Chondrocyte (in vitro differentiated cells): ENCODE results near the gene ADAMTS14. TPM values are rescaled to one million over a fixed set of nuclear protein-coding genes. Genes with fewer than 3 reads are reported as not detected.

Experiments used
- DNase-seq: peaks from one replicate; pipeline ENCODE4 v3.0.0; 2021; ENCODE audit warnings: mixed read lengths, low spot score
- H3K27ac Mint-ChIP-seq: one replicate; pipeline ENCODE4 v1.8.0; 2021; ENCODE audit warnings: mild to moderate bottlenecking, moderate library complexity, mixed read lengths; ENCODE audit not compliant: unreplicated experiment
- H3K27me3 Mint-ChIP-seq: 2 replicates; pipeline ENCODE4 v1.8.0; 2021; ENCODE audit warnings: low read depth, mixed read lengths
- H3K36me3 Mint-ChIP-seq: 2 replicates; pipeline ENCODE4 v1.8.0; 2021; ENCODE audit warnings: low read depth, mixed read lengths
- H3K4me1 Mint-ChIP-seq: 2 replicates; pipeline ENCODE4 v1.8.0; 2021; ENCODE audit warnings: low read depth, mild to moderate bottlenecking, mixed read lengths
- H3K4me3 Mint-ChIP-seq: one replicate; pipeline ENCODE4 v1.8.0; 2021; ENCODE audit warnings: mild to moderate bottlenecking, moderate library complexity, mixed read lengths; ENCODE audit not compliant: unreplicated experiment
- H3K9me3 Mint-ChIP-seq: 2 replicates; pipeline ENCODE4 v1.8.0; 2021; ENCODE audit warnings: low read depth, mixed read lengths
- total RNA-seq: library from RNA; stranded (reverse); gene quantifications from 3 replicates; pipeline ENCODE4 v1.2.1, GENCODE V29; 2021
- TF ChIP-seq, protein P1 (sequence below): fragments of 200-600 bp; sonication (generic); IDR thresholded peaks from 2 replicates; pipeline ENCODE4 v1.5.0; 2021; ENCODE audit warnings: antibody characterized with exemption, mild to moderate bottlenecking, moderate library complexity

The ADAMTS14 gene
- total RNA-seq, 1 donor from 2014 or later, result 7.7 TPM

DNA sequence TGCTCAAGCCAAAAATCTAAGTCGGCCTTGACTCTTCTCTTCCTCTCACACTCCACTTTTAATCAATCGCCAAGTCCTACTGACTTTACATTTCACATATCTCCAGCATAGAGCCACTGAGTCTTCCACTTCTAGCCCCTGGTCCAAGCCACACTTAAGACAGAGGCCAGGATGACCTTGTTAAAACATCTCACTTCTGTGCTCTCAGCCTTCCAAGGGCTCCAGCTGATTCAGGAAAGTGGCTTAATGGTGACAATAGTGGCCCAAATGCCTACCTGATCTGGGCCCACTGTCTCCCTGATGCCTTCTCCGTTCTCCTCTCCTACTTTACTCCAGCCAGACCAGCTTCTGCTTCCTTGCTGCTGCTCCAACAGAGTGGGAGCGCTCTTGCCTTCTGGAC, 108.5 kb downstream of the ADAMTS14 start:
- Mint-ChIP-seq H3K27ac (no peak overlapping the region), H3K36me3 (no peaks in the 10 kb centered on the region), H3K4me3 (no peak overlapping the region), H3K4me1 (no peaks in the 10 kb centered on the region), H3K9me3 (no peaks in the 10 kb centered on the region), H3K27me3 (no peaks in the 10 kb centered on the region)
- TF ChIP-seq, protein P1, sequence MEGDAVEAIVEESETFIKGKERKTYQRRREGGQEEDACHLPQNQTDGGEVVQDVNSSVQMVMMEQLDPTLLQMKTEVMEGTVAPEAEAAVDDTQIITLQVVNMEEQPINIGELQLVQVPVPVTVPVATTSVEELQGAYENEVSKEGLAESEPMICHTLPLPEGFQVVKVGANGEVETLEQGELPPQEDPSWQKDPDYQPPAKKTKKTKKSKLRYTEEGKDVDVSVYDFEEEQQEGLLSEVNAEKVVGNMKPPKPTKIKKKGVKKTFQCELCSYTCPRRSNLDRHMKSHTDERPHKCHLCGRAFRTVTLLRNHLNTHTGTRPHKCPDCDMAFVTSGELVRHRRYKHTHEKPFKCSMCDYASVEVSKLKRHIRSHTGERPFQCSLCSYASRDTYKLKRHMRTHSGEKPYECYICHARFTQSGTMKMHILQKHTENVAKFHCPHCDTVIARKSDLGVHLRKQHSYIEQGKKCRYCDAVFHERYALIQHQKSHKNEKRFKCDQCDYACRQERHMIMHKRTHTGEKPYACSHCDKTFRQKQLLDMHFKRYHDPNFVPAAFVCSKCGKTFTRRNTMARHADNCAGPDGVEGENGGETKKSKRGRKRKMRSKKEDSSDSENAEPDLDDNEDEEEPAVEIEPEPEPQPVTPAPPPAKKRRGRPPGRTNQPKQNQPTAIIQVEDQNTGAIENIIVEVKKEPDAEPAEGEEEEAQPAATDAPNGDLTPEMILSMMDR, result no peak
- no peak for DNase-seq

DNA sequence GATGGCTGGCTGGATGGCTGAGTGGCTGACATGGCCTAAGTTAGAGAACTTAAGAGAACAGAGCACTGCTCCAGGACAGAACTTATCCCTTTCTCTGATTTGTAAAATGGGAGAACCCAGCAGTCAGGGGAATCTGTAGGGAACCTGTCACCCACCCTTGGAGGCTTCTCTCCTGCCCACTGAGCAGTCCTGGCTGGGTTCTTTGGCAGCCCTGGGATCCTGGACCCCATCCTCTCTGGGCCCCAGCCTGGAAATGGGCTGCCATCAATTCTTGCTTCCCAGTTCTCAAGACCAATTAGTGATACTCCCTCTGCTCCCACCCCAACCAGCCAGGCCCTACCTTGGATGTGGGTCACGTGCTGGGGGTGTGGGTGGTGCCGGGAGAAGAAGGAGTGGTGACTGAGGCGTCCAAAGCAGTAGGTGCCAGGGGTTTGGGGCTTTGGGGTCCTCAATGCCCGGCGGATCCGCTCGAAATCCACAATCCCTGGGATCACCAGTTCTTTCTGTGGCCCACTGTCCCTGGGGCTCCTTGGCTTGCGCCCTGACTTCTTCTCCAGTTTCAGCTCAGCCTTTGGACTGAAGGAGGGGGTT, 109.2 kb downstream of the ADAMTS14 start:
- DNase-seq, result no peak
- no peaks in the 10 kb centered on the region for H3K36me3 Mint-ChIP-seq
- TF ChIP-seq, protein P1, result no peak
- no peaks in the 10 kb centered on the region for H3K4me1 Mint-ChIP-seq
- no peak overlapping the region for H3K27ac Mint-ChIP-seq
- no peaks in the 10 kb centered on the region for H3K27me3 Mint-ChIP-seq
- H3K4me3 Mint-ChIP-seq, result no peak overlapping the region
- H3K9me3 Mint-ChIP-seq, result no peaks in the 10 kb centered on the region

DNA sequence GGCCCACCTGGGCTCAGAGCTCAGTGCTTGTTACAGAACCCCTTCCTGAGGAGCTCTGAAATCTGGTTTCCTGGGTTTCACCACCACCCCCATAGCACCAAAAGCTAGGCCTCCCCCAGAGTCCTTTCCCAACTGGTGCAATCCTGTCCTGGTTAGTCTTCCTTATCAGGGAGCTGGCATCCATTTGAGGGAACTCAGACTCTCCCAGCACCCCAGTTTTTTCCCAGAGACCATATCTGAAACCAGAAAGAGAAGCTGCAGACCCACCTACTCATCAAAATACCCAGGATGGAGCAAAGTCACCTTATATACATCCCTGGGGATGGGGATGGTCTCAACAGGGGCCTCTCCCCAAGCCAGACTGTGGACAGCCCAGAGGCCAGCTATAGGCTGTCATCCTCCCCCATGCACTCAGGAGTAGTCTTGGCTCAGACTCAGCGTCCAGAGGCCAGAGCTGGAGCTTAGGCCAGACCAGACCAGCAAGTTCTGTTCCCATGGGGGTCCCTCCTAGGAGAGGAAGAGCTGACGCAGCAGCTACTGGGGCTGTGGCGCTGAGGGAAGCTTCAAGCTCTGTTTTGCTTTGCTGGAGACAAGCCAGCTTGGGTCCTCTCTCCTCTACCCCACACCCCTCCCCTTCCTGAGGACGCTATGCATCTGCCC, 109.9 kb downstream of the ADAMTS14 start:
- no peaks in the 10 kb centered on the region for H3K27me3 Mint-ChIP-seq
- peaks cover 5% of the 10 kb centered on the region for H3K4me1 Mint-ChIP-seq
- H3K27ac Mint-ChIP-seq, result no peak overlapping the region
- no peaks in the 10 kb centered on the region for H3K36me3 Mint-ChIP-seq
- H3K4me3 Mint-ChIP-seq, result no peak overlapping the region
- no peak for DNase-seq
- TF ChIP-seq, protein P1, result no peak
- H3K9me3 Mint-ChIP-seq, result no peaks in the 10 kb centered on the region

DNA sequence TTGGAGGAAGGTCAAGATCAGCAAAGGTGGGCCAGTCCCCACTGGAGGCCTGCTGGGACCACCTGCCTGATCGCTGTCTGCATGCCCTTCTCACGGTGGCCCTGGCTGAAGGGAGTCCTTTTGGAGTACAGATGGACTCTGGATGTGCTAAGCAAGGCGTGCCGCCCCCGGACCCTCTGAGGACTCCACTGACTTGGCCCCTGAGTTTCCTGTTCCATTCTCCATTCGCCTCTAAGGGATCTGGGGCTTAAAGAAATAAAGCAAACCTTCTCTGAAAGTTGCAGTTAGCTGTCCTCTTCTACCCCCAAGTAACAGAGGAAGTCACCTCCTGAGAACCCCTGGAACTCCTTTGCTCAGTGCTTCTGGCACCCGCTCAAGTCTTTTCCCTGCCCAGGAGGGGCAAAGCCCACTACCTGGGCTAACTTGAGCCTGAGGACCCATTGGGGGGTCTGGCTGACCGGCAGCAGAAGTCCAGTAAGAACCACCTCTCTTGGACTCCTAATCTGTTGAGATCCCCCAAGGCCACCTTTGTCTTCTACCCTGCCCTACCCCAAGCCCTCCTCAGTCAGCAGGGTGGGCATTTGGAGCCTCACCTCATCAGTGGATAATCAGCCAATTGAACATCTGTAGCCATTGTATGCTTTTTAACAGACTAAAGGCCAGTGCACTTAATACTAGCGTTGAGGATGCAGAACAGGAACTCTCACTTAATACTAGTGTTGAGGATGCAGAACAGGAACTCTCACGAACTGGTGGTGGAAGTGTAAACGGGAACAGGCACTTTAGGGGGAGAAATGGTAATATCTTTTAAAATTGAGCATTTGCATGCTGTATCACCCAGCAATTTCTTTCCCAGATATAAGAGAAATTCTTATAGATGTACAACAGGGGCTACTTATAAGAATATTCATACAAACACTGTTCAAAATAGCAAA, 110.7 kb downstream of the ADAMTS14 start:
- TF ChIP-seq, protein P1, result no peak
- no peak overlapping the region for H3K4me3 Mint-ChIP-seq
- peaks cover 5% of the 10 kb centered on the region for H3K4me1 Mint-ChIP-seq
- no peak overlapping the region for H3K27ac Mint-ChIP-seq
- H3K9me3 Mint-ChIP-seq, result no peaks in the 10 kb centered on the region
- H3K27me3 Mint-ChIP-seq, result no peaks in the 10 kb centered on the region
- no peaks in the 10 kb centered on the region for H3K36me3 Mint-ChIP-seq
- DNase-seq, result no peak

DNA sequence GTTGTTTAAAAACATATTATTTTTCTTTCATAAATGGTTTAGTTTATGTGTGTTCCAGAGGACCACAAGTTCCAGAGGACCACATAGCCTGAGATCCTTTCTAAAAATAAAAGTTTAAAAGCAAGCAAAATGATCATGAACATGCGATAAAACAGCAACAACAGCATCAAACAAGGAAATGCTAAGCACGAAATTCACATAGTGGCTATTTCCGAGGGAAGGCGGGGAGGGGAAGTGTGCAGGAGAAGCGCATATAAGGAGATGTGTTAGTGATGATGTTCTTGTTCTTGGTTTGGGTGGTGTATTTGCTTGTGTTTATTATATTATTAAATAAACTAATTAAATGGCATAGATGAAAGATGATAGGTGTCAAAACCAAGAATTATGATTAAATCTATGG, 111.7 kb downstream of the ADAMTS14 start:
- no peak for DNase-seq
- H3K27me3 Mint-ChIP-seq, result peaks cover 2% of the 10 kb centered on the region
- peaks cover 5% of the 10 kb centered on the region for H3K9me3 Mint-ChIP-seq
- TF ChIP-seq, protein P1, result no peak
- H3K4me3 Mint-ChIP-seq, result no peak overlapping the region
- H3K36me3 Mint-ChIP-seq, result no peaks in the 10 kb centered on the region
- no peak overlapping the region for H3K27ac Mint-ChIP-seq
- H3K4me1 Mint-ChIP-seq, result peaks cover 5% of the 10 kb centered on the region
